ENCODE results near the gene QSOX1. TPM values are rescaled to one million over a fixed set of nuclear protein-coding genes. Genes with fewer than 3 reads are reported as not detected.

The QSOX1 gene
- total RNA-seq, 1 donor from 2014 or later: 156 TPM

GRCh38 chr1:180194546-180195207 lies 40.0 kb downstream of the QSOX1 start:
- DNase-seq (ENCODE audit: low read depth) (no peak), FAIRE-seq (no peak)
- peaks cover 18% of the 10 kb centered on the region for H3K27me3 Mint-ChIP-seq (ENCODE audit: low read depth, unreplicated experiment)
- Histone ChIP-seq H3K4me2 (ENCODE audit: low read length) (no peak overlapping the region), H3K4me3 (ENCODE audit: insufficient read depth, low read depth, low read length) (no peak overlapping the region), H3K4me1 (ENCODE audit: insufficient read depth, low read length) (no peaks in the 10 kb centered on the region), H3K9me3 (ENCODE audit: insufficient read depth, low read depth, low read length) (no peaks in the 10 kb centered on the region), H3K27ac (ENCODE audit: low read depth, low read length) (no peak overlapping the region), H2AFZ (ENCODE audit: low read depth, low read length) (no peak overlapping the region), H4K20me1 (ENCODE audit: insufficient read depth, low read length) (no peaks in the 10 kb centered on the region), H3K27me3 (ENCODE audit: insufficient read depth, low read length) (no peaks in the 10 kb centered on the region), H3K79me2 (ENCODE audit: insufficient read depth, low read length) (no peaks in the 10 kb centered on the region), H3K36me3 (ENCODE audit: insufficient read depth, low read length) (peaks cover 12% of the 10 kb centered on the region), H3K9ac (ENCODE audit: low read length) (no peak overlapping the region)
- no peak overlapping the region for H3K27ac Mint-ChIP-seq (ENCODE audit: unreplicated experiment)
- peaks cover 2% of the 10 kb centered on the region for H3K9me3 Mint-ChIP-seq (ENCODE audit: unreplicated experiment)
- H3K4me3 Mint-ChIP-seq (ENCODE audit: unreplicated experiment): no peak overlapping the region
- H3K36me3 Mint-ChIP-seq (ENCODE audit: low read depth, unreplicated experiment): peaks cover 41% of the 10 kb centered on the region
- no peaks in the 10 kb centered on the region for H3K4me1 Mint-ChIP-seq (ENCODE audit: low read depth, unreplicated experiment)
- TF ChIP-seq, protein P1, sequence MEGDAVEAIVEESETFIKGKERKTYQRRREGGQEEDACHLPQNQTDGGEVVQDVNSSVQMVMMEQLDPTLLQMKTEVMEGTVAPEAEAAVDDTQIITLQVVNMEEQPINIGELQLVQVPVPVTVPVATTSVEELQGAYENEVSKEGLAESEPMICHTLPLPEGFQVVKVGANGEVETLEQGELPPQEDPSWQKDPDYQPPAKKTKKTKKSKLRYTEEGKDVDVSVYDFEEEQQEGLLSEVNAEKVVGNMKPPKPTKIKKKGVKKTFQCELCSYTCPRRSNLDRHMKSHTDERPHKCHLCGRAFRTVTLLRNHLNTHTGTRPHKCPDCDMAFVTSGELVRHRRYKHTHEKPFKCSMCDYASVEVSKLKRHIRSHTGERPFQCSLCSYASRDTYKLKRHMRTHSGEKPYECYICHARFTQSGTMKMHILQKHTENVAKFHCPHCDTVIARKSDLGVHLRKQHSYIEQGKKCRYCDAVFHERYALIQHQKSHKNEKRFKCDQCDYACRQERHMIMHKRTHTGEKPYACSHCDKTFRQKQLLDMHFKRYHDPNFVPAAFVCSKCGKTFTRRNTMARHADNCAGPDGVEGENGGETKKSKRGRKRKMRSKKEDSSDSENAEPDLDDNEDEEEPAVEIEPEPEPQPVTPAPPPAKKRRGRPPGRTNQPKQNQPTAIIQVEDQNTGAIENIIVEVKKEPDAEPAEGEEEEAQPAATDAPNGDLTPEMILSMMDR (IDR thresholded peaks at IDR 0.05; ENCODE audit: insufficient read depth, low read depth, low read length): no peak
- no peak for TF ChIP-seq EZH2 (IDR thresholded peaks at IDR 0.05; ENCODE audit: insufficient read depth, low read length)

GRCh38 chr1:180195401-180195800 lies 40.7 kb downstream of the QSOX1 start:
- no peak for DNase-seq (ENCODE audit: low read depth)
- Histone ChIP-seq H3K27ac (ENCODE audit: low read depth, low read length) (no peak overlapping the region), H3K4me1 (ENCODE audit: insufficient read depth, low read length) (no peaks in the 10 kb centered on the region), H3K27me3 (ENCODE audit: insufficient read depth, low read length) (no peaks in the 10 kb centered on the region), H3K9me3 (ENCODE audit: insufficient read depth, low read depth, low read length) (no peaks in the 10 kb centered on the region), H3K79me2 (ENCODE audit: insufficient read depth, low read length) (no peaks in the 10 kb centered on the region), H3K4me2 (ENCODE audit: low read length) (no peak overlapping the region), H3K9ac (ENCODE audit: low read length) (no peak overlapping the region), H3K4me3 (ENCODE audit: insufficient read depth, low read depth, low read length) (no peak overlapping the region), H3K36me3 (ENCODE audit: insufficient read depth, low read length) (peaks cover 5% of the 10 kb centered on the region), H4K20me1 (ENCODE audit: insufficient read depth, low read length) (no peaks in the 10 kb centered on the region), H2AFZ (ENCODE audit: low read depth, low read length) (no peak overlapping the region)
- peaks cover 40% of the 10 kb centered on the region for H3K36me3 Mint-ChIP-seq (ENCODE audit: low read depth, unreplicated experiment)
- H3K27ac Mint-ChIP-seq (ENCODE audit: unreplicated experiment): no peak overlapping the region
- H3K4me1 Mint-ChIP-seq (ENCODE audit: low read depth, unreplicated experiment): no peaks in the 10 kb centered on the region
- no peak overlapping the region for H3K4me3 Mint-ChIP-seq (ENCODE audit: unreplicated experiment)
- H3K27me3 Mint-ChIP-seq (ENCODE audit: low read depth, unreplicated experiment): peaks cover 18% of the 10 kb centered on the region
- H3K9me3 Mint-ChIP-seq (ENCODE audit: unreplicated experiment): peaks cover 2% of the 10 kb centered on the region
- TF ChIP-seq, protein P1 (IDR thresholded peaks at IDR 0.05; ENCODE audit: insufficient read depth, low read depth, low read length): no peak
- TF ChIP-seq EZH2 (IDR thresholded peaks at IDR 0.05; ENCODE audit: insufficient read depth, low read length): no peak
- no peak for FAIRE-seq

GRCh38 chr1:180195916-180196315 lies 41.2 kb downstream of the QSOX1 start:
- no peak overlapping the region for H2AFZ ChIP-seq (ENCODE audit: low read depth, low read length)
- Mint-ChIP-seq H3K27me3 (ENCODE audit: low read depth, unreplicated experiment) (peaks cover 18% of the 10 kb centered on the region), H3K4me3 (ENCODE audit: unreplicated experiment) (no peak overlapping the region), H3K27ac (ENCODE audit: unreplicated experiment) (no peak overlapping the region), H3K36me3 (ENCODE audit: low read depth, unreplicated experiment) (peaks cover 39% of the 10 kb centered on the region), H3K4me1 (ENCODE audit: low read depth, unreplicated experiment) (no peaks in the 10 kb centered on the region), H3K9me3 (ENCODE audit: unreplicated experiment) (peaks cover 2% of the 10 kb centered on the region)
- H3K36me3 ChIP-seq (ENCODE audit: insufficient read depth, low read length): peaks cover 5% of the 10 kb centered on the region
- H3K27me3 ChIP-seq (ENCODE audit: insufficient read depth, low read length): no peaks in the 10 kb centered on the region
- no peak for TF ChIP-seq EZH2 (IDR thresholded peaks at IDR 0.05; ENCODE audit: insufficient read depth, low read length)
- TF ChIP-seq, protein P1 (IDR thresholded peaks at IDR 0.05; ENCODE audit: insufficient read depth, low read depth, low read length): no peak
- no peaks in the 10 kb centered on the region for H3K79me2 ChIP-seq (ENCODE audit: insufficient read depth, low read length)
- no peak overlapping the region for H3K4me2 ChIP-seq (ENCODE audit: low read length)
- DNase-seq (ENCODE audit: low read depth) (no peak), FAIRE-seq (no peak)
- H3K9ac ChIP-seq (ENCODE audit: low read length): no peak overlapping the region
- no peak overlapping the region for H3K4me3 ChIP-seq (ENCODE audit: insufficient read depth, low read depth, low read length)
- H3K9me3 ChIP-seq (ENCODE audit: insufficient read depth, low read depth, low read length): no peaks in the 10 kb centered on the region
- no peaks in the 10 kb centered on the region for H3K4me1 ChIP-seq (ENCODE audit: insufficient read depth, low read length)
- no peak overlapping the region for H3K27ac ChIP-seq (ENCODE audit: low read depth, low read length)
- H4K20me1 ChIP-seq (ENCODE audit: insufficient read depth, low read length): no peaks in the 10 kb centered on the region

Data from astrocyte (in vitro differentiated cells and primary cell).